Sigmoid colon (tissue), 4 donors: ENCODE measurements around the gene PALB2.

Experiments used
- CTCF ChIP-seq, 4 experiments: fragments of 450-650 bp in 3 of 4; fragments of 200-600 bp in 1 of 4; IDR thresholded peaks; one replicate each; pipeline ENCODE4 v1.5.1; 2016 to 2019; ENCODE audit warnings: antibody characterized with exemption in 4 of 4, mild to moderate bottlenecking in 3 of 4, moderate library complexity in 2 of 4
- EP300 ChIP-seq, 4 donors: sonication (generic); formaldehyde crosslinking; IDR thresholded peaks; one replicate each; pipeline ENCODE4 v1.6.1; 2017; ENCODE audit warnings: antibody characterized with exemption in 4 of 4
- POLR2A ChIP-seq, 2 donors: fragments of 450-650 bp; IDR thresholded peaks; one replicate each; pipeline ENCODE4 v1.6.1; 2016; ENCODE audit warnings: antibody characterized with exemption in 2 of 2, mild to moderate bottlenecking in 2 of 2, moderate library complexity in 2 of 2
- POLR2AphosphoS5 ChIP-seq, 4 donors: sonication (generic); formaldehyde crosslinking; IDR thresholded peaks; one replicate each; pipeline ENCODE4 v1.6.1; 2017; ENCODE audit warnings: antibody characterized with exemption in 4 of 4

- TF ChIP-seq POLR2AphosphoS5 (IDR thresholded peaks at IDR 0.05): no peak
- no peak for TF ChIP-seq EP300 (IDR thresholded peaks at IDR 0.05)
- no peak for TF ChIP-seq POLR2A (IDR thresholded peaks at IDR 0.05)
- TF ChIP-seq CTCF (IDR thresholded peaks at IDR 0.05): no peak
Observed at GRCh38 chr16:23561586-23561985, 79.5 kb downstream of the PALB2 start.
